NT2/D1 (cell line): ENCODE measurements around the gene CNPPD1.

Experiments used
- YY1 ChIP-seq: IDR thresholded peaks from 2 replicates; pipeline ENCODE4 v1.6.1; 2011; ENCODE audit not compliant: insufficient read length, insufficient read depth
- ZNF274 ChIP-seq: IDR thresholded peaks from 2 replicates; pipeline ENCODE4 v1.6.1; 2011; ENCODE audit warnings: mild to moderate bottlenecking, low read depth, low read length

- TF ChIP-seq YY1 (no peak), ZNF274 (no peak)
These were observed 33.6 kb upstream of the CNPPD1 start for GRCh38 chr2:219210196-219210885.
